ENCODE results near the gene LHFPL2.

DNA sequence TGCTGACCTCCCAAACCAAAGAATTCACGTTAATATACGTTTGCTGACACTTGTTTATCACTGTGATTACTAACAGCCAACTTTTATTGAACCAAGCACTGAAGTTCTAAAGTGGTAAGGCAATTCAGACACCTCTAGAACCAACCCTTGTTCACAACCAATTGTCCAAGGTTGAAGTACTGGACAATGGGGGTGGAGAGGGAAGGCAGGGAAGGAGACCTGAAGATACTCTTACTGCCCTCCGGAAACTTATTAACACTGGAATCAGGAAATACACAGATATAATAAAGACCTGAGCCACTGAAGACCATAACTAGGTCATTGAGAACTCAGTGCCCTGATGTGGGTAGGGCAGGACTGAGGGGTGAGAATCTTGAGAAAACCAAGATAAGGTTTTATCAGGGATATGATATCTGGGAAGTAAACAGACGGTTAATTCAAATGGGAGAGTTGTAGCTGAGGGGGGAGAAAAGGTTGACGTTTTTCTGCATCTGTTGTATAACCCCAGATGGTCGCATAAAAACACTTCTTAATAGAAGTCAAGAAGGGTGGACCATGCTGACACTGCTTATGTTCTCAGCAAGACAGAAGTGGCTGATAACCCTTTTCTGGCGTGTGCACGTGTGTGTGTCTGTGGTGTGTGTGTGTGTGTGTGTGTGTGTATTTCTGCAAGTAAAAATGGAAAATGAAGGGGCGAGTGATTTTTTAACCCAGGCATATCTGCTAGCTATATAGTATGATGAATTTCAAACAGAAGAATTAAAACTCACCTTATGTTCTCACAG lies 125.9 kb downstream of the LHFPL2 start:
- TF ChIP-seq, protein P1, sequence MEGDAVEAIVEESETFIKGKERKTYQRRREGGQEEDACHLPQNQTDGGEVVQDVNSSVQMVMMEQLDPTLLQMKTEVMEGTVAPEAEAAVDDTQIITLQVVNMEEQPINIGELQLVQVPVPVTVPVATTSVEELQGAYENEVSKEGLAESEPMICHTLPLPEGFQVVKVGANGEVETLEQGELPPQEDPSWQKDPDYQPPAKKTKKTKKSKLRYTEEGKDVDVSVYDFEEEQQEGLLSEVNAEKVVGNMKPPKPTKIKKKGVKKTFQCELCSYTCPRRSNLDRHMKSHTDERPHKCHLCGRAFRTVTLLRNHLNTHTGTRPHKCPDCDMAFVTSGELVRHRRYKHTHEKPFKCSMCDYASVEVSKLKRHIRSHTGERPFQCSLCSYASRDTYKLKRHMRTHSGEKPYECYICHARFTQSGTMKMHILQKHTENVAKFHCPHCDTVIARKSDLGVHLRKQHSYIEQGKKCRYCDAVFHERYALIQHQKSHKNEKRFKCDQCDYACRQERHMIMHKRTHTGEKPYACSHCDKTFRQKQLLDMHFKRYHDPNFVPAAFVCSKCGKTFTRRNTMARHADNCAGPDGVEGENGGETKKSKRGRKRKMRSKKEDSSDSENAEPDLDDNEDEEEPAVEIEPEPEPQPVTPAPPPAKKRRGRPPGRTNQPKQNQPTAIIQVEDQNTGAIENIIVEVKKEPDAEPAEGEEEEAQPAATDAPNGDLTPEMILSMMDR (IDR thresholded peaks at IDR 0.05) = no peak
- no peak for TF ChIP-seq POLR2AphosphoS5 (IDR thresholded peaks at IDR 0.05)

Data from prostate gland (tissue), 2 donors.